CD4-positive, alpha-beta T cell treated with Interleukin-2 at 100 ng/mL for 4 hours (primary cell): ENCODE measurements around the gene HECTD4.
"Not testable (repeated sequence)": the region's sequence is repeated elsewhere in the genome, so short reads cannot be mapped to it uniquely, and the experiment has no call there.

Experiments used
- DNase-seq: peaks from one replicate; pipeline ENCODE4 v3.0.0-alpha.2; 2020; ENCODE audit warnings: low spot score

The HECTD4 gene

GRCh38 chr12:112407683-112408082 is 25.5 kb upstream of the HECTD4 start:
- not testable (repeated sequence) for DNase-seq

GRCh38 chr12:112406519-112407488 is 24.6 kb upstream of the HECTD4 start:
- DNase-seq, result no peak

GRCh38 chr12:112401903-112402498 is 19.8 kb upstream of the HECTD4 start:
- no peak for DNase-seq

- DNase-seq, result no peak
Measured at GRCh38 chr12:112401054-112401453, 18.8 kb upstream of the HECTD4 start.

- DNase-seq, result no peak
Measured at GRCh38 chr12:112393328-112393727, 11.1 kb upstream of the HECTD4 start.

- not testable (repeated sequence) for DNase-seq
Measured at GRCh38 chr12:112389922-112390654, 7.9 kb upstream of the HECTD4 start.

- DNase-seq, result no peak
Measured at GRCh38 chr12:112389228-112389627, 7.0 kb upstream of the HECTD4 start.

- DNase-seq, result no peak
Measured at GRCh38 chr12:112386726-112387125, 4.5 kb upstream of the HECTD4 start.

- DNase-seq, result no peak
Measured at GRCh38 chr12:112382866-112383265, 635 bp upstream of the HECTD4 start.

GRCh38 chr12:112381406-112381882 is 787 bp downstream of the HECTD4 start:
- DNase-seq, result peak; percentile 12

GRCh38 chr12:112380663-112381405 is 1.4 kb downstream of the HECTD4 start:
- no peak for DNase-seq

- DNase-seq, result no peak
Measured at GRCh38 chr12:112375105-112375504, 7.1 kb downstream of the HECTD4 start.

- DNase-seq, result no peak
Measured at GRCh38 chr12:112374166-112374740, 8.0 kb downstream of the HECTD4 start.

GRCh38 chr12:112370868-112371510 is 11.2 kb downstream of the HECTD4 start:
- no peak for DNase-seq

GRCh38 chr12:112370199-112370598 is 12.0 kb downstream of the HECTD4 start:
- DNase-seq, result no peak

- DNase-seq, result no peak
Measured at GRCh38 chr12:112368856-112369255, 13.4 kb downstream of the HECTD4 start.

GRCh38 chr12:112367965-112368364 is 14.3 kb downstream of the HECTD4 start:
- DNase-seq, result no peak

GRCh38 chr12:112362310-112362709 is 19.9 kb downstream of the HECTD4 start:
- DNase-seq, result no peak

- DNase-seq, result no peak
Measured at GRCh38 chr12:112361271-112361670, 21.0 kb downstream of the HECTD4 start.

GRCh38 chr12:112359290-112359689 is 22.9 kb downstream of the HECTD4 start:
- no peak for DNase-seq

- DNase-seq, result no peak
Measured at GRCh38 chr12:112357214-112357613, 25.0 kb downstream of the HECTD4 start.
